Transverse colon (tissue), 4 donors: Measurements from ENCODE around the gene UBAC2. TPM values are rescaled to one million over a fixed set of nuclear protein-coding genes. Genes with fewer than 3 reads are reported as not detected.

ENCODE experiments used
- DNase-seq: peaks from one replicate; pipeline ENCODE4 v3.0.0-alpha.2; 2019
- H3K27ac ChIP-seq, 4 donors: fragments of 200-600 bp; sonication (generic); 2 replicates each; pipeline ENCODE4 v1.5.1; 2016 to 2018; ENCODE audit warnings: inconsistent platforms in 4 of 4
- H3K27me3 ChIP-seq: fragments of 200-600 bp; sonication (generic); 2 replicates; pipeline ENCODE4 v1.5.1; 2017; ENCODE audit warnings: inconsistent platforms
- H3K36me3 ChIP-seq, 4 donors: fragments of 200-600 bp; sonication (generic); 2 replicates each; pipeline ENCODE4 v1.5.1; 2017 to 2019; ENCODE audit warnings: inconsistent platforms in 4 of 4
- H3K4me1 ChIP-seq, 4 donors: fragments of 200-600 bp; sonication (generic); 2 replicates each; pipeline ENCODE4 v1.5.1; 2017 to 2020; ENCODE audit warnings: inconsistent platforms in 4 of 4
- H3K4me3 ChIP-seq, 4 donors: fragments of 200-600 bp; sonication (generic); 1 replicate in 1 of 4; 2 replicates in 3 of 4; pipeline versions ENCODE4 v1.5.1 to v1.6.1; 2017 to 2019; ENCODE audit warnings: inconsistent platforms in 4 of 4
- H3K9me3 ChIP-seq, 2 donors: fragments of 200-600 bp; sonication (generic); 2 replicates each; pipeline ENCODE4 v1.5.1; 2017 to 2019; ENCODE audit warnings: inconsistent platforms in 2 of 2
- EP300 ChIP-seq: sonication (generic); formaldehyde crosslinking; IDR thresholded peaks from one replicate; pipeline ENCODE4 v1.6.1; 2017; ENCODE audit warnings: antibody characterized with exemption, low read depth
- POLR2A ChIP-seq: fragments of 450-650 bp; IDR thresholded peaks from one replicate; pipeline ENCODE4 v1.6.1; 2016; ENCODE audit warnings: antibody characterized with exemption, mild to moderate bottlenecking, moderate library complexity
- POLR2AphosphoS5 ChIP-seq, 3 donors: sonication (generic); formaldehyde crosslinking; IDR thresholded peaks; one replicate each; pipeline ENCODE4 v1.6.1; 2016; ENCODE audit warnings: antibody characterized with exemption in 3 of 3
- WGBS, 2 donors: methylation state at CpG; one replicate each; pipeline ENCODE4 v1.1.5; 2018; ENCODE audit warnings: low coverage in 1 of 2; 5-methylcytosine and 5-hydroxymethylcytosine counted together
- in situ Hi-C, 4 donors: fragments of 200-750 bp; cut with MboI; loops; one replicate each; pipeline versions ENCODE4 v1.15.0 to v1.15.1; 2017; ENCODE audit warnings: low sequenced_read_pairs in 3 of 4, low pct_ligation_motif_present in 1 of 4, low pct_unique_long_range_greater_than_20kb in 1 of 4
- intact Hi-C: fragments of 100-400 bp; cut with DNase I; formaldehyde crosslinking; loops from one replicate; pipeline ENCODE4 v1.15.1; 2023; ENCODE audit warnings: low total_unique reads
- total RNA-seq, 4 donors: library from RNA; depleted of rRNA; stranded (reverse); fragments of >200 nt; gene quantifications; one replicate each; pipeline ENCODE4 v1.1.0, GENCODE V29; 2016
- TF ChIP-seq, protein P1 (sequence below), 5 experiments: fragments of 200-600 bp in 3 of 5; fragments of 450-650 bp in 2 of 5; sonication (generic) in 3 of 5; IDR thresholded peaks; 1 replicate in 2 of 5; 2 replicates in 3 of 5; pipeline ENCODE4 v1.5.1; 2016 to 2017; ENCODE audit warnings: antibody characterized with exemption in 5 of 5, inconsistent platforms in 3 of 5, mild to moderate bottlenecking in 2 of 5, moderate library complexity in 1 of 5

The UBAC2 gene
- total RNA-seq, 4 donors from 2014 or later, result 34.4 to 77.3 (median 66.5) TPM

DNA sequence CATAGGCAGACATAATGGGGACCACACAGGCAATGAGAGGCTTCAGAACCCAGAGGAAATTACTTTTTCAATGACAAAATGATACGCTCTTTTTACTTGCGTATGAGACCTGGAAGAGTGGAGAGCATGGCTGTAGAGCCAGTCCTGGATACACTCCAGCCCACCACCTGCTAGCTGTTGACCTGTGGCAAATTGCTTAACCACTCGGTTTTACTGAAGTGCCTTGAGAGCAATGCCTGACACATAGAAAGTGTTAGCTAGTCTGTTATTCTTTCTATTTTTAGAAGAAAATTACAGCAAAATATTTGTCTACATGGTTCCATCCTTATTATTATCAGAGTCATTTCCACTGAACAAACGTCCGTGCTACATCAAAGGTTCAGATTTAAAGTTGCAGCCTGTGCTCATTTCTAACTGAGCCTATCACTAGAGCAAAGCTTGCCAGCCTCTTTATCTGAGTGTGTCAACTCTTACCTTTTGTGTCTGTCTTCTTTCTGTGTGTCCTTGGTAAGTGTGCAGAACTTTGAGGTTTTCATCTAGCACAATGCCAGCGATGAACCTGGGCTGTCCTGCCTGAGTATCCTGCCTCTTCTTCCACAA, 116.1 kb downstream of the UBAC2 start:
- WGBS, 2 donors, result 85 to 88% methylated on average over 6 of the region's 6 CpGs
- Histone ChIP-seq H3K9me3 (no peaks in the 10 kb centered on the region), H3K36me3 (no peaks in the 10 kb centered on the region), H3K27me3 (no peaks in the 10 kb centered on the region), H3K4me3 (no peak overlapping the region), H3K27ac (no peak overlapping the region), H3K4me1 (peaks cover 0 to 26% (median 12%) of the 10 kb centered on the region in 4 donors)
- TF ChIP-seq EP300 (no peak), POLR2AphosphoS5 (IDR thresholded peaks at IDR 0.05) (no peak), POLR2A (no peak)
- TF ChIP-seq, protein P1, sequence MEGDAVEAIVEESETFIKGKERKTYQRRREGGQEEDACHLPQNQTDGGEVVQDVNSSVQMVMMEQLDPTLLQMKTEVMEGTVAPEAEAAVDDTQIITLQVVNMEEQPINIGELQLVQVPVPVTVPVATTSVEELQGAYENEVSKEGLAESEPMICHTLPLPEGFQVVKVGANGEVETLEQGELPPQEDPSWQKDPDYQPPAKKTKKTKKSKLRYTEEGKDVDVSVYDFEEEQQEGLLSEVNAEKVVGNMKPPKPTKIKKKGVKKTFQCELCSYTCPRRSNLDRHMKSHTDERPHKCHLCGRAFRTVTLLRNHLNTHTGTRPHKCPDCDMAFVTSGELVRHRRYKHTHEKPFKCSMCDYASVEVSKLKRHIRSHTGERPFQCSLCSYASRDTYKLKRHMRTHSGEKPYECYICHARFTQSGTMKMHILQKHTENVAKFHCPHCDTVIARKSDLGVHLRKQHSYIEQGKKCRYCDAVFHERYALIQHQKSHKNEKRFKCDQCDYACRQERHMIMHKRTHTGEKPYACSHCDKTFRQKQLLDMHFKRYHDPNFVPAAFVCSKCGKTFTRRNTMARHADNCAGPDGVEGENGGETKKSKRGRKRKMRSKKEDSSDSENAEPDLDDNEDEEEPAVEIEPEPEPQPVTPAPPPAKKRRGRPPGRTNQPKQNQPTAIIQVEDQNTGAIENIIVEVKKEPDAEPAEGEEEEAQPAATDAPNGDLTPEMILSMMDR (IDR thresholded peaks at IDR 0.05), result no peak
- DNase-seq, result no peak
- intact Hi-C loops, result no loop called here
- in situ Hi-C loops, result no loop called here

DNA sequence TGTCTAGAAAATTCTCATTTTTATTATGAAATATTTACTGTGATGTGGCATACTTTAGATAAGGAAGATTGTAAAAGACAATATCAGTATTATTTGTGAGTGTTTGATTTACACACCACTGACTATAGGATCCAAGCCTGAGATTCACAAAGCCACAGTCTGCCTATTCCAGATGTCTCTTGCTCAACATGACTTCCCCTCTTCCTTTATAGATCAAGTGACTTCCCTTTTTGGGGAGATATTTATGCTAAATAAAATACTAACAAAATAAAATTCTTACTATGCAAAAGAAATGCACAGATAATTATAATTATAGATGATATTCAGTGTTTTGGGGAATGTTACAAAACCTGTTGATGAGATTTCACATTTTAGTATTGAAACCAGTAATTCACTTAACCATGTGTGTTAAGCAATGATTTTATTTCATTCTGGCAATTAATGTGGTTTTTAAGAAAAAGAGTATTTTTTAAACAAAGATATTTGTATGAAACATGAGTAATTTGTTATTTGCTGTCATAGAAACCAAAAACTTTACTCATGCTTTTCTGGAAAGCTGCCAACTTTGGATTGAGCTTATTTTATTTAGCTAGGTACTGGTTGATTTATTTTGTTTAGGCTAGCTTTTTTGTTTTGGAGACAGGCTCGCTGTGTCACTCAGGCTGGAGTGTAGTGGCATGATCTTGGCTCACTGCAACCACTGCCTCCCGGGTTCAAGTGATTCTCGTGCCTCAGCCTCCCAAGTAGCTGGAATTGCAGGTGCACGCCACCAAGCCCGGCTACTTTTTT, 120.2 kb downstream of the UBAC2 start:
- Histone ChIP-seq H3K4me1 (peaks cover 0 to 26% (median 11%) of the 10 kb centered on the region in 4 donors), H3K4me3 (no peak overlapping the region), H3K27ac (peak overlapping the region; percentile 14 to 60 (median 55)), H3K36me3 (no peaks in the 10 kb centered on the region), H3K27me3 (no peaks in the 10 kb centered on the region), H3K9me3 (no peaks in the 10 kb centered on the region)
- intact Hi-C loops, result no loop called here
- DNase-seq, result no peak
- in situ Hi-C loops, result no loop called here
- 68% methylated on average over 5 of the region's 5 CpGs; no CpG with 5 or more reads in 1 of the 2 donors for WGBS, 2 donors
- TF ChIP-seq, protein P1 (IDR thresholded peaks at IDR 0.05), result no peak
- TF ChIP-seq POLR2A (no peak), POLR2AphosphoS5 (IDR thresholded peaks at IDR 0.05) (no peak), EP300 (no peak)

DNA sequence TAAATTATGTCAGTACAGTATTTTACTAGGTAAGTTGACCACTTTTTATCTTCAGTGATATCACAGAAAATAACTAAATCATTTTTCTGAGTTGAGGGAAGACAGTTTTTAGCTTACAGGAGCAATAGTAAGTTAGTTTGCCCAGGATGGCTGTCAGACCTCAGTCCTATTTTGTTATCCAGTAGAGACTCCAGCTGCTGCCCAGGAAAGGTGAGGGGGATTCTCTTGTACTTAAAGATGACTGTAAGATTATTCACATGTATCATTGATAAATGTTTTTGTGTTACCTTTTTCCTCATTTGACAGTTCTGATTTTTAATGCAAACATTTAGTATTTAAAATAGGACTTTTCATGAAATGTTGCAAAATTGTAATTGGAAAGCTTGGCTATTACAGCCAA, 121.1 kb downstream of the UBAC2 start:
- H3K27ac ChIP-seq, result peak overlapping the region; percentile 14 to 60 (median 55)
- intact Hi-C loops (no loop called here), in situ Hi-C loops (no loop called here)
- TF ChIP-seq EP300 (no peak), POLR2AphosphoS5 (IDR thresholded peaks at IDR 0.05) (no peak), POLR2A (no peak)
- TF ChIP-seq, protein P1 (IDR thresholded peaks at IDR 0.05), result no peak
- no peaks in the 10 kb centered on the region for H3K9me3 ChIP-seq
- no peak for DNase-seq
- H3K4me3 ChIP-seq, result no peak overlapping the region
- no peaks in the 10 kb centered on the region for H3K27me3 ChIP-seq
- H3K36me3 ChIP-seq, result no peaks in the 10 kb centered on the region
- H3K4me1 ChIP-seq, result peaks cover 0 to 26% (median 11%) of the 10 kb centered on the region in 4 donors

DNA sequence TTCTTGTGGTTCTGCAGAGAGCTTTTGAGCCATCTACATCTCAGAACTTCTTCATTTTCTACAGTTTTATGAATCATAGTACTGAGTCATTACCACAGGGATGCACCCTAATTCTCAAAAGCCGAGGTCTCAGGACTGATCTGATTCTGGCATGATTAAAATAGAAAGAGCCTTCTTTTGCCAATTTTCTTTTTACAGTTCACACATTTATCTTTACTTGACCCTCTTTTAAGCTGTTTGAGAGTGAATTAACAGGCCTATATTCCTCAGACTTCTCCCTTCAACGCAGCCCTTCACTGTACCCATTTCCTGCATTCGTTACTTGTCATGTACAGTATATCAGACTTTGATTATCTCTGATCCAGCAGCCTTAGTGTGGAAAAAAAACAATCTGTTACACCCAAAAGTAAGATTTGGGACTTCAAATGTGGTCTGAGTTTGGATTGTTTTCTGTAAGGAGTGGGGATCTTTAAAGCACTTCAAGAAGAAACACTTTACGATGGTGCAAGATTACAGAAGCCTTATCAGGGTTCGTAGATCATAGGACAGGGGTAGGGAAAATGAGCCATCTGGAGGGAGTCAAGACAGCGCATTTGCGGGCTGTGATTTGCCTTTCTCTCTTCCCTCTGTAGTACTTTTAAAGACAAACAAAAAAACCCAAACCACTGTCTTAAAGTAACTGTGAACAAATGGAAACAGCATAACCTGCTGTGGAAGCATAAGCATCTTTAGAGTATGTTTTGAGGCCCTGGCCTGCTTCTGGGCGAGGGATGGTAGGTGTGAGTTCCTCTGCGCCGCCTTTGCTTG, 121.8 kb downstream of the UBAC2 start:
- in situ Hi-C loops, result no loop called here
- no peak for TF ChIP-seq POLR2A
- no peak for TF ChIP-seq POLR2AphosphoS5 (IDR thresholded peaks at IDR 0.05)
- TF ChIP-seq, protein P1 (IDR thresholded peaks at IDR 0.05), result no peak
- TF ChIP-seq EP300, result no peak

More for the DNA sequence above, 121.8 kb downstream of the UBAC2 start:
- Histone ChIP-seq H3K4me3 (no peak overlapping the region), H3K9me3 (no peaks in the 10 kb centered on the region), H3K27ac (peak overlapping the region; percentile 56 to 64 (median 60)), H3K4me1 (peaks cover 0 to 26% (median 11%) of the 10 kb centered on the region in 4 donors), H3K36me3 (no peaks in the 10 kb centered on the region), H3K27me3 (no peaks in the 10 kb centered on the region)
- intact Hi-C loops, result no loop called here
- 63 to 66% methylated on average over 8 to 10 of the region's 10 CpGs for WGBS, 2 donors
- DNase-seq, result no peak
